HG02571 (cell line): ENCODE measurements around the gene ANKS1B.
A peak's percentile ranks its signal among the peaks of the same experiment; 100 is the strongest.
"Not testable (repeated sequence)": the region's sequence is repeated elsewhere in the genome, so short reads cannot be mapped to it uniquely, and the experiment has no call there.

ENCODE experiments used
- ATAC-seq: cut with Tn5 transposase; IDR thresholded peaks from one replicate; pipeline ENCODE4 v1.9.1; 2021; ENCODE audit warnings: mild to moderate bottlenecking, moderate library complexity; ENCODE audit not compliant: unreplicated experiment

ANKS1B gene

GRCh38 chr12:98799822-98800221 is 1184.9 kb downstream of the ANKS1B start:
- no peak for ATAC-seq

- no peak for ATAC-seq
These were observed 1185.5 kb downstream of the ANKS1B start for GRCh38 chr12:98799146-98799810.

GRCh38 chr12:98797200-98797599 is 1187.5 kb downstream of the ANKS1B start:
- no peak for ATAC-seq

- no peak for ATAC-seq
These were observed 1188.0 kb downstream of the ANKS1B start for GRCh38 chr12:98796745-98797144.

- ATAC-seq: no peak
These were observed 1191.6 kb downstream of the ANKS1B start for GRCh38 chr12:98793121-98793520.

GRCh38 chr12:98791406-98791805 is 1193.3 kb downstream of the ANKS1B start:
- ATAC-seq: no peak

GRCh38 chr12:98788396-98788795 is 1196.3 kb downstream of the ANKS1B start:
- ATAC-seq: no peak

GRCh38 chr12:98786653-98787052 is 1198.1 kb downstream of the ANKS1B start:
- no peak for ATAC-seq

- no peak for ATAC-seq
These were observed 1201.3 kb downstream of the ANKS1B start for GRCh38 chr12:98783420-98783819.

- ATAC-seq: no peak
These were observed 1204.5 kb downstream of the ANKS1B start for GRCh38 chr12:98780261-98780660.

GRCh38 chr12:98772818-98773217 is 1211.9 kb downstream of the ANKS1B start:
- ATAC-seq: no peak

GRCh38 chr12:98771811-98772752 is 1212.7 kb downstream of the ANKS1B start:
- ATAC-seq: no peak

GRCh38 chr12:98770230-98770629 is 1214.5 kb downstream of the ANKS1B start:
- no peak for ATAC-seq

GRCh38 chr12:98769068-98769467 is 1215.7 kb downstream of the ANKS1B start:
- no peak for ATAC-seq

- ATAC-seq: no peak
These were observed 1217.5 kb downstream of the ANKS1B start for GRCh38 chr12:98767248-98767647.

- no peak for ATAC-seq
These were observed 1221.1 kb downstream of the ANKS1B start for GRCh38 chr12:98763656-98764055.

GRCh38 chr12:98758331-98758730 is 1226.4 kb downstream of the ANKS1B start:
- ATAC-seq: no peak

GRCh38 chr12:98757455-98757854 is 1227.3 kb downstream of the ANKS1B start:
- ATAC-seq: no peak

- ATAC-seq: not testable (repeated sequence)
These were observed 1228.9 kb downstream of the ANKS1B start for GRCh38 chr12:98755855-98756254.

GRCh38 chr12:98754095-98754494 is 1230.6 kb downstream of the ANKS1B start:
- ATAC-seq: peak; percentile 99

GRCh38 chr12:98752726-98753125 is 1232.0 kb downstream of the ANKS1B start:
- ATAC-seq: no peak

GRCh38 chr12:98751580-98752115 is 1233.1 kb downstream of the ANKS1B start:
- no peak for ATAC-seq
